SJCRH30 (cell line): Measurements from ENCODE around the gene SCARB2. TPM values are rescaled to one million over a fixed set of nuclear protein-coding genes. Genes with fewer than 3 reads are reported as not detected.

Experiments
- DNase-seq, 2 experiments: peaks; one replicate each; pipeline ENCODE4 v3.0.0-alpha.2; 2015 to 2020
- H3K27ac ChIP-seq: fragments of 250-450 bp; sonication (Bioruptor Pico); 2 replicates; pipeline ENCODE4 v1.5.1; 2020; ENCODE audit warnings: mild to moderate bottlenecking, moderate library complexity
- H3K27me3 ChIP-seq: fragments of 250-450 bp; sonication (Bioruptor Pico); 2 replicates; pipeline ENCODE4 v1.5.1; 2020; ENCODE audit warnings: mild to moderate bottlenecking, moderate library complexity
- H3K36me3 ChIP-seq: fragments of 250-450 bp; sonication (Bioruptor Pico); 2 replicates; pipeline ENCODE4 v1.5.1; 2020; ENCODE audit warnings: mild to moderate bottlenecking, moderate library complexity
- H3K4me1 ChIP-seq: fragments of 250-450 bp; sonication (Bioruptor Pico); 2 replicates; pipeline ENCODE4 v1.5.1; 2020; ENCODE audit warnings: mild to moderate bottlenecking, moderate library complexity
- H3K4me3 ChIP-seq: fragments of 250-450 bp; sonication (Bioruptor Pico); 2 replicates; pipeline ENCODE4 v1.5.1; 2020; ENCODE audit warnings: mild to moderate bottlenecking, moderate library complexity
- H3K9me3 ChIP-seq: fragments of 250-450 bp; sonication (Bioruptor Pico); replicated peaks from 2 replicates; pipeline ENCODE4 v1.5.1; 2020; ENCODE audit warnings: mild to moderate bottlenecking, moderate library complexity
- total RNA-seq: library from RNA; depleted of rRNA; stranded (reverse); fragments of >200 nt; shearing (Covaris generic); gene quantifications from 2 replicates; pipeline ENCODE4 v1.2.3, GENCODE V29; 2014

Gene SCARB2
- total RNA-seq, 1 experiment from 2014 or later: 99.4 TPM

- DNase-seq: no peak
- no peaks in the 10 kb centered on the region for H3K27me3 ChIP-seq
- no peak overlapping the region for H3K4me3 ChIP-seq
- H3K4me1 ChIP-seq: no peaks in the 10 kb centered on the region
- peaks cover 28% of the 10 kb centered on the region for H3K36me3 ChIP-seq
- H3K27ac ChIP-seq: no peak overlapping the region
- no peaks in the 10 kb centered on the region for H3K9me3 ChIP-seq
These were observed 35.9 kb downstream of the SCARB2 start for GRCh38 chr4:76177709-76178108.

- no peaks in the 10 kb centered on the region for H3K4me1 ChIP-seq
- H3K9me3 ChIP-seq: no peaks in the 10 kb centered on the region
- no peak for DNase-seq
- peaks cover 34% of the 10 kb centered on the region for H3K36me3 ChIP-seq
- no peak overlapping the region for H3K27ac ChIP-seq
- H3K27me3 ChIP-seq: no peaks in the 10 kb centered on the region
- H3K4me3 ChIP-seq: no peak overlapping the region
These were observed 38.3 kb downstream of the SCARB2 start for GRCh38 chr4:76175336-76175735.

- H3K9me3 ChIP-seq: no peaks in the 10 kb centered on the region
- H3K27me3 ChIP-seq: no peaks in the 10 kb centered on the region
- no peak overlapping the region for H3K27ac ChIP-seq
- H3K36me3 ChIP-seq: peaks cover 30% of the 10 kb centered on the region
- no peak for DNase-seq
- H3K4me3 ChIP-seq: no peak overlapping the region
- no peaks in the 10 kb centered on the region for H3K4me1 ChIP-seq
These were observed 39.4 kb downstream of the SCARB2 start for GRCh38 chr4:76174216-76174615.

GRCh38 chr4:76168688-76169087, 44.9 kb downstream of the SCARB2 start:
- Histone ChIP-seq H3K4me1 (no peaks in the 10 kb centered on the region), H3K36me3 (peaks cover 26% of the 10 kb centered on the region), H3K27ac (no peak overlapping the region), H3K9me3 (no peaks in the 10 kb centered on the region), H3K4me3 (no peak overlapping the region), H3K27me3 (no peaks in the 10 kb centered on the region)
- DNase-seq: no peak

- Histone ChIP-seq H3K9me3 (no peaks in the 10 kb centered on the region), H3K27me3 (no peaks in the 10 kb centered on the region), H3K27ac (no peak overlapping the region), H3K36me3 (peaks cover 25% of the 10 kb centered on the region), H3K4me1 (no peaks in the 10 kb centered on the region), H3K4me3 (no peak overlapping the region)
- DNase-seq: no peak
These were observed 47.1 kb downstream of the SCARB2 start for GRCh38 chr4:76166480-76166879.

GRCh38 chr4:76160355-76160754, 53.3 kb downstream of the SCARB2 start:
- Histone ChIP-seq H3K27me3 (no peaks in the 10 kb centered on the region), H3K4me1 (peaks cover 13% of the 10 kb centered on the region), H3K9me3 (no peaks in the 10 kb centered on the region), H3K27ac (no peak overlapping the region), H3K36me3 (peaks cover 16% of the 10 kb centered on the region; the same call in 1 of the 2 replicates), H3K4me3 (no peak overlapping the region)
- no peak for DNase-seq

GRCh38 chr4:76156635-76157034, 57.0 kb downstream of the SCARB2 start:
- H3K27me3 ChIP-seq: no peaks in the 10 kb centered on the region
- H3K9me3 ChIP-seq: 0 out of 2 replicates have a peak, but pooled peaks cover 4% of the 10 kb centered on the region
- DNase-seq: peak; percentile 16 to 55
- no peak overlapping the region for H3K4me3 ChIP-seq
- peaks cover 11% of the 10 kb centered on the region; the same call in 1 of the 2 replicates for H3K36me3 ChIP-seq
- H3K4me1 ChIP-seq: peaks cover 13% of the 10 kb centered on the region
- no peak overlapping the region for H3K27ac ChIP-seq

- Histone ChIP-seq H3K4me1 (peaks cover 13% of the 10 kb centered on the region), H3K27me3 (no peaks in the 10 kb centered on the region), H3K9me3 (0 out of 2 replicates have a peak, but pooled peaks cover 4% of the 10 kb centered on the region), H3K27ac (no peak overlapping the region), H3K36me3 (peaks cover 11% of the 10 kb centered on the region; the same call in 1 of the 2 replicates), H3K4me3 (no peak overlapping the region)
- DNase-seq: peak; percentile 41 to 51
These were observed 57.6 kb downstream of the SCARB2 start for GRCh38 chr4:76155979-76156378.

- H3K27me3 ChIP-seq: no peaks in the 10 kb centered on the region
- no peak overlapping the region for H3K4me3 ChIP-seq
- H3K36me3 ChIP-seq: 0 out of 2 replicates have a peak, but pooled peaks cover 3% of the 10 kb centered on the region
- H3K4me1 ChIP-seq: peaks cover 13% of the 10 kb centered on the region
- 0 out of 2 replicates have a peak, but pooled peaks cover 4% of the 10 kb centered on the region for H3K9me3 ChIP-seq
- no peak for DNase-seq
- no peak overlapping the region for H3K27ac ChIP-seq
These were observed 60.3 kb downstream of the SCARB2 start for GRCh38 chr4:76153356-76153755.

- Histone ChIP-seq H3K27ac (peak within 1 kb of the TSS; percentile 95), H3K4me1 (peaks cover 8% of the 10 kb centered on the region; the same call in 1 of the 2 replicates), H3K36me3 (peaks cover 14% of the 10 kb centered on the region), H3K9me3 (no peaks in the 10 kb centered on the region), H3K27me3 (no peaks in the 10 kb centered on the region), H3K4me3 (peak within 1 kb of the TSS; percentile 94)
- peak; percentile 97 to 98 for DNase-seq
These were observed 65.3 kb downstream of the SCARB2 start, which contains the start of gene NUP54 for GRCh38 chr4:76148142-76148865. Gene NUP54, minus strand, starts transcription at chr4:76148397. Its CDS starts 23 bp downstream, at chr4:76148374.

GRCh38 chr4:76147454-76148141, 66.0 kb downstream of the SCARB2 start:
- Histone ChIP-seq H3K9me3 (no peaks in the 10 kb centered on the region), H3K27ac (peak overlapping the region; percentile 95), H3K4me1 (peaks cover 8% of the 10 kb centered on the region; the same call in 1 of the 2 replicates), H3K4me3 (peak overlapping the region; percentile 94), H3K36me3 (peaks cover 19% of the 10 kb centered on the region), H3K27me3 (no peaks in the 10 kb centered on the region)
- peak; percentile 91 to 92 for DNase-seq

GRCh38 chr4:76144546-76144945, 69.1 kb downstream of the SCARB2 start:
- Histone ChIP-seq H3K27me3 (no peaks in the 10 kb centered on the region), H3K36me3 (peaks cover 49% of the 10 kb centered on the region), H3K9me3 (no peaks in the 10 kb centered on the region), H3K27ac (no peak overlapping the region), H3K4me3 (no peak overlapping the region), H3K4me1 (peaks cover 8% of the 10 kb centered on the region; the same call in 1 of the 2 replicates)
- no peak for DNase-seq

- H3K27ac ChIP-seq: no peak overlapping the region
- H3K4me3 ChIP-seq: no peak overlapping the region
- no peak for DNase-seq
- peaks cover 81% of the 10 kb centered on the region for H3K36me3 ChIP-seq
- H3K9me3 ChIP-seq: no peaks in the 10 kb centered on the region
- H3K4me1 ChIP-seq: peaks cover 4% of the 10 kb centered on the region; the same call in 1 of the 2 replicates
- no peaks in the 10 kb centered on the region for H3K27me3 ChIP-seq
These were observed 72.4 kb downstream of the SCARB2 start for GRCh38 chr4:76141241-76141640.

- H3K27me3 ChIP-seq: no peaks in the 10 kb centered on the region
- no peaks in the 10 kb centered on the region for H3K4me1 ChIP-seq
- H3K9me3 ChIP-seq: no peaks in the 10 kb centered on the region
- H3K36me3 ChIP-seq: peaks cover 76% of the 10 kb centered on the region
- DNase-seq: no peak
- H3K27ac ChIP-seq: no peak overlapping the region
- H3K4me3 ChIP-seq: no peak overlapping the region
These were observed 85.9 kb downstream of the SCARB2 start for GRCh38 chr4:76127754-76128153.

- peaks cover under 1% of the 10 kb centered on the region; the same call in 1 of the 2 replicates for H3K4me1 ChIP-seq
- no peaks in the 10 kb centered on the region for H3K27me3 ChIP-seq
- peaks cover 82% of the 10 kb centered on the region for H3K36me3 ChIP-seq
- H3K4me3 ChIP-seq: no peak overlapping the region
- DNase-seq: no peak
- no peak overlapping the region for H3K27ac ChIP-seq
- H3K9me3 ChIP-seq: 0 out of 2 replicates have a peak, but pooled peaks cover 7% of the 10 kb centered on the region
These were observed 87.8 kb downstream of the SCARB2 start for GRCh38 chr4:76125816-76126215.
